Glutamatergic neuron (in vitro differentiated cells): Measurements from ENCODE around the gene C1orf159. TPM values are rescaled to one million over a fixed set of nuclear protein-coding genes. Genes with fewer than 3 reads are reported as not detected.

Source experiments
- DNase-seq: peaks from one replicate; pipeline ENCODE4 v3.0.0; 2022
- H3K27ac Mint-ChIP-seq: one replicate; pipeline ENCODE4 v1.8.0; 2020; ENCODE audit warnings: mild to moderate bottlenecking, mixed read lengths, inconsistent platforms; ENCODE audit not compliant: unreplicated experiment
- H3K27me3 Mint-ChIP-seq: one replicate; pipeline ENCODE4 v1.8.0; 2020; ENCODE audit warnings: mild to moderate bottlenecking, moderate library complexity, mixed read lengths, inconsistent platforms; ENCODE audit not compliant: unreplicated experiment
- H3K36me3 Mint-ChIP-seq: one replicate; pipeline ENCODE4 v1.8.0; 2020; ENCODE audit warnings: mild to moderate bottlenecking, mixed read lengths, inconsistent platforms; ENCODE audit not compliant: unreplicated experiment
- H3K4me1 Mint-ChIP-seq: one replicate; pipeline ENCODE4 v1.8.0; 2020; ENCODE audit warnings: mild to moderate bottlenecking, low read depth, mixed read lengths, inconsistent platforms; ENCODE audit not compliant: unreplicated experiment
- H3K4me3 Mint-ChIP-seq: one replicate; pipeline ENCODE4 v1.8.0; 2020; ENCODE audit warnings: mild to moderate bottlenecking, mixed read lengths, inconsistent platforms; ENCODE audit not compliant: unreplicated experiment
- H3K9me3 Mint-ChIP-seq: one replicate; pipeline ENCODE4 v1.8.0; 2020; ENCODE audit warnings: mild to moderate bottlenecking, moderate library complexity, mixed read lengths, inconsistent platforms; ENCODE audit not compliant: unreplicated experiment
- total RNA-seq: library from RNA; stranded (reverse); fragmentation: NEBNext Ultra II Directional; extraction: Animal tissue kit (Norgen Biotek cat#: 25700); gene quantifications from one replicate; pipeline ENCODE4 v1.2.1, GENCODE V29; 2021; ENCODE audit not compliant: unreplicated experiment
- TF ChIP-seq, protein P1 (sequence below): fragments of 200-600 bp; sonication (generic); IDR thresholded peaks from one replicate; pipeline ENCODE4 v1.5.0; 2021; ENCODE audit not compliant: partially characterized antibody, unreplicated experiment

C1orf159 gene
- total RNA-seq, 1 donor from 2014 or later = 24.5 TPM

GRCh38 chr1:1137256-1138045 is 21.6 kb upstream of the C1orf159 start:
- Mint-ChIP-seq H3K4me1 (peaks cover 3% of the 10 kb centered on the region), H3K9me3 (peaks cover 5% of the 10 kb centered on the region), H3K36me3 (no peaks in the 10 kb centered on the region), H3K27ac (no peak overlapping the region), H3K4me3 (no peak overlapping the region), H3K27me3 (peaks cover 11% of the 10 kb centered on the region)
- TF ChIP-seq, protein P1, sequence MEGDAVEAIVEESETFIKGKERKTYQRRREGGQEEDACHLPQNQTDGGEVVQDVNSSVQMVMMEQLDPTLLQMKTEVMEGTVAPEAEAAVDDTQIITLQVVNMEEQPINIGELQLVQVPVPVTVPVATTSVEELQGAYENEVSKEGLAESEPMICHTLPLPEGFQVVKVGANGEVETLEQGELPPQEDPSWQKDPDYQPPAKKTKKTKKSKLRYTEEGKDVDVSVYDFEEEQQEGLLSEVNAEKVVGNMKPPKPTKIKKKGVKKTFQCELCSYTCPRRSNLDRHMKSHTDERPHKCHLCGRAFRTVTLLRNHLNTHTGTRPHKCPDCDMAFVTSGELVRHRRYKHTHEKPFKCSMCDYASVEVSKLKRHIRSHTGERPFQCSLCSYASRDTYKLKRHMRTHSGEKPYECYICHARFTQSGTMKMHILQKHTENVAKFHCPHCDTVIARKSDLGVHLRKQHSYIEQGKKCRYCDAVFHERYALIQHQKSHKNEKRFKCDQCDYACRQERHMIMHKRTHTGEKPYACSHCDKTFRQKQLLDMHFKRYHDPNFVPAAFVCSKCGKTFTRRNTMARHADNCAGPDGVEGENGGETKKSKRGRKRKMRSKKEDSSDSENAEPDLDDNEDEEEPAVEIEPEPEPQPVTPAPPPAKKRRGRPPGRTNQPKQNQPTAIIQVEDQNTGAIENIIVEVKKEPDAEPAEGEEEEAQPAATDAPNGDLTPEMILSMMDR = no peak
- no peak for DNase-seq

- peaks cover 5% of the 10 kb centered on the region for H3K9me3 Mint-ChIP-seq
- peaks cover 3% of the 10 kb centered on the region for H3K4me1 Mint-ChIP-seq
- H3K36me3 Mint-ChIP-seq = peaks cover 2% of the 10 kb centered on the region
- no peak overlapping the region for H3K4me3 Mint-ChIP-seq
- TF ChIP-seq, protein P1 = no peak
- H3K27me3 Mint-ChIP-seq = peaks cover 11% of the 10 kb centered on the region
- H3K27ac Mint-ChIP-seq = no peak overlapping the region
- no peak for DNase-seq
Measured at GRCh38 chr1:1136547-1137230, 20.8 kb upstream of the C1orf159 start.

DNA sequence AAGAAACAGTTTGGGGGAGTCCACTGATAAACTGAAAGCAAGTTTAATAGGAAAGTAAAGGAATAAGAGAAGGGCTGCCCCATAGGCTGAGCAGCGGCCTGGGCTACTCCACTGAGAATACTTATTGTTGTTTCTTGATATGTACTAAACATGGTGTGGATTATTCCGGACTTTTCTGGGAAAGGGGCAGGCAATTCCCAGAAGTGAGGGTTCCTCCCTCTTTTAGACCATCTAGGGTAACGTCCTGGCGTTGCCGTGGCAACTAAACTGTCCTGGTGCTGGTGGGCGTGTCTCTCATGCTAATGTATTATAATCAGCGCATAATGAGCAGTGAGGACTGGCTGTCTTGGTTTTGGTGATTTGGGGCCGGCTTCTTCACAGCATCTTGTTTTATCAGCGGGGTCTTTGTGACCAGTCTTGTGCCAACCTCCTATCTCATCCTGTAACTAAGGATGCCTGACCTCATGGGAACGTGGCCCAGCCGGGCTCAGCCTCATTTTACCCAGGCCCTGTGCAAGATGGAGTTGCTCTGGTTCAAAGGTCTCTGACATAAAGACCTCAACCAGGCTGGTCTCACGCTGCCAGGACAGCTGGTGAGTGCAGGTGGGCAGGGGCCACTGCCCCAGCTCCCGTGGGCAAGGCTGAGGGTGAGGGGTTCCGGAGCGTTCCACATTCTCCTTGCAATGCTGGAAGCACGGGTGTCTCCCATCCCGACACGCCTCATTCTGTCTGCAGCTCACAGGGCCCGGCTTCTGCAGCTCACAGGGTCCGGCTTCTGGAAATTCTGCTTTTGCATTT is 19.6 kb upstream of the C1orf159 start:
- peaks cover 3% of the 10 kb centered on the region for H3K4me1 Mint-ChIP-seq
- peaks cover 5% of the 10 kb centered on the region for H3K9me3 Mint-ChIP-seq
- peaks cover 16% of the 10 kb centered on the region for H3K27me3 Mint-ChIP-seq
- H3K36me3 Mint-ChIP-seq = peaks cover 4% of the 10 kb centered on the region
- TF ChIP-seq, protein P1 = no peak
- no peak overlapping the region for H3K27ac Mint-ChIP-seq
- H3K4me3 Mint-ChIP-seq = no peak overlapping the region
- DNase-seq = no peak

DNA sequence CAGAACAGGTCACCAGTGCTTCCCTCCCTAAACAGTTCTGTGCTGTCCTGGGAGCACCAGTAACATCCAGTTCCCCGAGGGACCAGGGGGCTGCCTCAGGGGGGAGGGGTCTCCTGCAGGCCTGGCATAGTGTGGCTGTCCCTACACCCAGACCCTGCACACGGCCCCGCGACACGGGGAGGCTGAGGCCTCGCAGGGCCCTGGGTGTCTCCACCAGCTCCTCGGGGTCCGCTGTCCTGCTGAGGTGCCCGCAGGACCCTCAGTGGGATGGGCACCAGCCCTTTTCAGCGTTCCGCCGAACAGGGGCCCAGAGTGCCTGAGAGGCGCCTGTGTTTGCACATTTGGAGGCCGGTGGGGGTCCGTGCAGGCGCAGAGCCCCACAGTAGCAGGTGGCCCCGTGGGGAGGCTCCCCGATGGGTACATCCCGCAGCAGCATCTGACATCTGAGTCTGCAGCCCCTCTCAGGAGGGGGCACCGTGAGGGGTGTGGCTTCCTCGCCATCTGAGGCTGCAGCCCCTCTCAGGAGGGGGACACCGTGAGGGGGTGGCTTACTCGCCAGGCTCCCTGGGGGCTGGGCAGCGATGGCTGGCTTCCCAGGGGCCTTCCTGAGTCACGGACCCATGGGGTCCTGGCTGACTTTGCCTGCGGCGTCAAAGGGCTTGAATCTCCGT is 18.5 kb upstream of the C1orf159 start:
- Mint-ChIP-seq H3K4me3 (no peak overlapping the region), H3K9me3 (peaks cover 5% of the 10 kb centered on the region), H3K4me1 (peaks cover 7% of the 10 kb centered on the region), H3K27ac (no peak overlapping the region), H3K27me3 (peaks cover 16% of the 10 kb centered on the region), H3K36me3 (peaks cover 4% of the 10 kb centered on the region)
- DNase-seq = no peak
- TF ChIP-seq, protein P1 = no peak
